AG04449 (cell line): ENCODE results near the gene CHST7.
"Not testable (repeated sequence)": the region's sequence is repeated elsewhere in the genome, so short reads cannot be mapped to it uniquely, and the experiment has no call there.

Experiments used
- CTCF ChIA-PET: fragments of 350-600 bp; formaldehyde crosslinking; extraction: SDS; loops from one replicate; lab custom pipeline; 2021; ENCODE audit warnings: antibody characterized with exemption; lab: Yijun Ruan, JAX
- POLR2A ChIA-PET: fragments of 400-600, 350-600 bp; formaldehyde crosslinking; extraction: SDS; loops from one replicate; lab custom pipeline; 2020; ENCODE audit warnings: antibody characterized with exemption, inconsistent platforms; lab: Yijun Ruan, JAX
- DNase-seq: peaks from one replicate; pipeline ENCODE4 v3.0.0-alpha.2; 2010; ENCODE audit warnings: low read depth, low spot score
- H3K4me3 ChIP-seq: 2 replicates; pipeline ENCODE4 v1.5.1; 2011; ENCODE audit warnings: low read depth, mild to moderate bottlenecking, control low read depth, low read length
- CTCF ChIP-seq: IDR thresholded peaks from one replicate; pipeline ENCODE4 v1.5.1; 2011; ENCODE audit warnings: mild to moderate bottlenecking, moderate library complexity, low read length, control low read depth, inconsistent platforms; ENCODE audit not compliant: insufficient read depth; ENCODE audit errors: missing control alignments

The CHST7 gene

GRCh38 chrX:46573331-46573891, at the start of gene CHST7:
Gene CHST7, plus strand, starts transcription at chrX:46573765. Its CDS starts 167 bp downstream, at chrX:46573932.
- TF ChIP-seq CTCF: peak; percentile 33
- no peak for DNase-seq
- H3K4me3 ChIP-seq: peak within 1 kb of the TSS; percentile 61
- ChIA-PET POLR2A (no interaction called here), CTCF (interaction anchor here (1.0 to 1.6 kb wide), 4 partner anchors 11 to 113 kb away, joined by 3 to 9 read pairs (median 4); no protein-coding TSS in a partner anchor)

DNA sequence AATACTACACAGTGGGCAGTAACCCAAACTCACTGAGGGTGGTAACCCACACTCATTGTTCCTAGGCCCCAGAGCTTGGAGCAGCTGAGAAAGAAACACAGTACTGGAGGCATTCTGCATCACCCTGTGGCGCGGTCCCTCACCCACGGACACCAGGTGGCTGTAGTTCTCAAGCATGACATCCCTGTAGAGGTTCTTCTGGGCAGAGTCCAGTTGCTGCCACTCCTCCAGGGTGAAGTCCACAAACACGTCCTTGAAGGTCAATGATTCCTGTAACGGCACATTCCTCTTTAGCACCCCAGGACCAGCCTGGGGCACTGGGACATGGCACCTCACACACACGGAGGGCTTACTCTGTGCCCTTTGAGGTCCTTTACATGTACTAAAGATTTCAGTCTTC, 44.9 kb upstream of the CHST7 start:
- DNase-seq, CTCF ChIA-PET, POLR2A ChIA-PET, H3K4me3 ChIP-seq: not testable (repeated sequence)

- H3K4me3 ChIP-seq, DNase-seq, POLR2A ChIA-PET, CTCF ChIA-PET: not testable (repeated sequence)
These were observed 43.7 kb upstream of the CHST7 start for GRCh38 chrX:46529740-46530403.

GRCh38 chrX:46530404-46530908, 43.1 kb upstream of the CHST7 start:
- H3K4me3 ChIP-seq, CTCF ChIA-PET, POLR2A ChIA-PET, DNase-seq: not testable (repeated sequence)

DNA sequence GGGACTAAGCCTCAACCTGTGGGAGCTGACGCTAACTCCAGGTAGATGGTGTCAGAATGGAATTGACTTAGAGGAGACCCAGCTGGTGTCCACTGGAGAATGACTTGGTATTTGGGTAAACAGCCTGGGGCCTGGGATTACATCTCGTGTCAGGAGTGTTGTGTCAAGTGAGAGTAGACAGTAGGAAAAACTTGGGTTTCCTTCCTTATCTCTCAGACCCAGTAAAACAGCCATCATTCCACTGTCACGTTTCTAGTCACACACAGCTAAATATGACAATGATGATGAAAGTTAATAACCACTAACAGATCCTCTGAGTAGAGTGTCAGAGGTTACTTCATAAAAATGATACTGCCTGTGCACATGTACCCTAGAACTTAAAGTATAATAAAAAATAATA, 42.1 kb upstream of the CHST7 start:
- ChIA-PET POLR2A (no interaction called here), CTCF (no interaction called here)
- TF ChIP-seq CTCF: no peak
- DNase-seq: no peak
- no peak overlapping the region for H3K4me3 ChIP-seq

- CTCF ChIA-PET: no interaction called here
- POLR2A ChIA-PET: no interaction called here
- TF ChIP-seq CTCF: no peak
- H3K4me3 ChIP-seq: no peak overlapping the region
- no peak for DNase-seq
These were observed 30.1 kb upstream of the CHST7 start for GRCh38 chrX:46543441-46543840.

- DNase-seq, POLR2A ChIA-PET: not testable (repeated sequence)
- peak overlapping the region; percentile 72 for H3K4me3 ChIP-seq
- CTCF ChIA-PET: interaction anchor here (1.2 kb wide), 1 partner anchor 10 kb away, joined by 3 read pairs; no protein-coding TSS in a partner anchor
These were observed 29.0 kb upstream of the CHST7 start for GRCh38 chrX:46544527-46544926.

GRCh38 chrX:46545111-46546005, 28.2 kb upstream of the CHST7 start, which contains the start of gene ZNF674:
Gene ZNF674, minus strand, starts transcription at chrX:46545421. Its CDS starts 3,334 bp downstream, at chrX:46542087.
- ChIA-PET POLR2A (no interaction called here), CTCF (interaction anchor here (1.2 kb wide), 1 partner anchor 11 kb away, joined by 3 read pairs; no protein-coding TSS in a partner anchor)
- TF ChIP-seq CTCF: peak; percentile 32
- peak within 1 kb of the TSS; percentile 72 for H3K4me3 ChIP-seq
- DNase-seq: peak; percentile 45
